ENCODE results near the gene BRD3.
A peak's percentile ranks its signal among the peaks of the same experiment; 100 is the strongest.

The BRD3 gene

GRCh38 chr9:134035041-134036039, 32.5 kb downstream of the BRD3 start:
- no peak for DNase-seq

DNA sequence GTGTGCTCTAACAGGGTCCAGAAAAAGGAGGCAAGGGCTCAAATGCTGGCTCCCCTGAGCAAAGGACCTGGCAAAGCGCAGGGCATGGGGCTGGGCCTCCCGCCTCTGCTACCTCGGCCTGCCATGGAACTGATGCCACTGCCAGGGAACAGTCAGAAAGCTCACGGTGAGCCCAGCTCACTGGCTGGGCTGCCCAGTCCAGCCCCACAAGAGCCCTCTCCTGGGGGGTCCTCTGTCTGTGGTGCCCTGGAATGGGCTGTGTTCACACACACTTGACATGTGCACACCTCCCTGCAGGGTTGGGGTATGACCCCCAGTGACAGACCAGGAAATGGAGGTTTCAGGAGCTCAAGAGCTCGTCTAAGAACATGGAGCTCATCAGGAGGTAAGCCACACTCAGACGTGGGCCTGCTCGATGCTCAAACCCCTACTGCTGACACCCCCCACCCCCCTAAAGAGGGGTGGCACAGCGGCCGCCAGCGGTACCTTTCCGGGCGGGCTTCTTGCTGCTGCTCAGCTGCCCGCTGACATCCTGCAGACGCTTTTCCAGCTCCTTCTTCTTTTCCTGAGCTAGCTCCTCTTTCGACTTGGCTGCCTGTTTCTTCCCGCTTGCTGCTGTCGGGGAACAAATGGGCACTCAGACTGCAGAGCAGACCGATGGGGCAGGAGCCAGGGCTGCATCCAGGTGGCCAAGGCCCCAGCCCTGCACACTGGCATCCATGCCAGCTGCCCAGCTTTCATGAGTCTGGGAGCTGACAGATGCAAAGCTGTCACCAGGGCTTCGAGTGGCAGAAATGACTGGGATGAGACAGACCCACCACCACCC, 33.4 kb downstream of the BRD3 start:
- no peak for DNase-seq

DNA sequence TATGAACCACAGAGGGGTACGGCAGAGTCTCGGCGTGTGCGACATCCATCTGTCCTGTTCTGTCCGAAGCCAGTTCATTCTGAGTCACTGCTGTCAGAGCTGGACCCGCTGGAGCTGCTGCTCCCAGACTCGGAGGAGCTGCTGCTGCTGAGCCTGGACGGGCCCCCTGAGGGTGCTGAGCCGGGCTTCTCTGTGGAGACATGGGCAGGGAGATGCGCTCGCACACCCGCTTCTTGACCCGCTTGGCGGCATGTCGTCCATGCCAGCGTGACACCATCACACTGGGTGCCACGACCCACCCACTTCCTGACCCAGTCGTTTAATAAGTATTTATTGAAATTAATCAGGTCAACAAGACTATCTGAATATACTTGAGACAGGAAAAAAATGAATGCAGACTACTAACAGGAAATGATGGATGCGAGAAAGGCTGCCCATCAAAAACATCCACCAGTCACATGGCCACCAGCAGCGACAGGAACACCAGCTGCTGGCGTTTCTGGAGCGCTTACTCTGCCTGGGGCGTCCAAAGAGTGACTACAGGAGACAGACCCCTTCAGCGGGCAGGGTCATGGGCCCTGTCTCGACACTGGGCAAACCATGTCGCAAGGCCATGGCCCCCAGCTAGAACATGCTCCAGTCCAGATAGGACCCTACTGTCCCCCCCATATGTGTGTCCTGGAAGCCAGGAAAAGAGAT, 34.2 kb downstream of the BRD3 start:
- DNase-seq, result no peak

DNA sequence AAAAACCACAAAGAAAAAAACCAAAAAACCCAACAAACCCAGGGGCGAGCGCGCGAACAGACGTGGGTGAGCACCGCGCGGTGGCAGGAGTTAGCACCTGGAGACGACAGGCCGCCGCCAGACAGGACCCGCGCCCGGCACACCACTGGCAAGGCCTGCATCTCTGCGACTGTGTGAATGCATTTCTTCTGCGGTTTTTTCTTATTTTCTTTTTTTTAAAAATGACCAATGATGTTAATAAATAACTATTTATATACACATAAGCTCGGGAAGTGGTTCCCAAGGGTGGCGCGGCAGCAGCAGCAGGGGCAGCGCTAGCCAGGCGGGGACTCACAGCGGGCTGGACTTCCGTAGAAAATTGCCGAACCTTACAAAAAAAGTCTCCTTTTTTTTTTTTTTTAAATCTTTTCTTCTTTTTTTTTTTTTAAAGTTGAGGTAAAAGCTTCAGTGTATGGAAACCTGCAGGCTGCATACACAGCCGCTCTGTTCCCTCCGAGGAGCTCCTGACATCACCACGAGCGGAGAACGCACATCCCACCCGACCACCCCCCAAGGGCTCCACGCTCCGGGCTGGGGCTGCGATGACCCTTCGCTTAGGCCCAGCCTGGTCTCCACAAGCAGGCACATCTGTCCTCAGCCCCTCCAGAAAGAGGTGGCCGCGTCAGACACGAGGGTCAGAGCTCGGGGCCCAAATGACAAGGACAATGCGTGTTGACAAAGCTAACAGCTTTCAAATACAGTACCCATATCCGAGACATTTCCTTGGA, 35.2 kb downstream of the BRD3 start:
- DNase-seq, result no peak

GRCh38 chr9:134031783-134032182, 36.0 kb downstream of the BRD3 start:
- no peak for DNase-seq

DNA sequence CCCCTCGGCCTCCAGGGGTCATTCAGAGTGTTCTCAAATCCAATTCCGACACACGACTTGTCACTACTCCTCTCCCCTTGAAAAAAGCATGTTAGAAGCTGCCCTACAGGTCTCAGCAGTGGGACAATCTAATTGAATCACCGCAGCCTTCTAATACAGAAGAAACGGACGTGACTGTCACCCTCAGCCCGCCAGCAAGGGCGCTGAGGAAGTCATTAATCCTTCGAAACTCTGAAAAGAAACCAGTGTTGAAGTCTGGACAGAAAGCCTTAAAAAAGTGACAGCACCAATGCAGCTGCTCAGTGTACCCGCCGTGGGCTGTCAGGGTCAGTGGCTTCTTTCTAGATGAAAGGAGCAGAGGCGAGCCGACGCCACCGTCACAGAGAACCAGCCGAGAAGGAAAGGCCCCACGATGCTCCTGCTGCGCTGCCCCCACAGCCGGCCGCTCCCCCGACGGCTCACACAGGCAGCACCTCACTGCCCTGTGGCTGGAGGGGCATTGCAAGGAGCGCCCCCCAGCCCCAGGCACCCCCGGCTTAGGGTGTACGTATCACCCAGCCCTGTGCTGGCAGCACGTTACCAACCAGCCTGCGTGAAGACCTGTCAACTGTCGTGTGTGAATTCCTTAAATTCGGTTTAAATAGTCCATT, 36.9 kb downstream of the BRD3 start:
- DNase-seq, result no peak

- no peak for DNase-seq
Measured at GRCh38 chr9:134029248-134030226, 38.3 kb downstream of the BRD3 start.

- DNase-seq, result no peak
Measured at GRCh38 chr9:134028575-134029247, 39.1 kb downstream of the BRD3 start.

- DNase-seq, result no peak
Measured at GRCh38 chr9:134028076-134028475, 39.8 kb downstream of the BRD3 start.

GRCh38 chr9:134027561-134027960, 40.3 kb downstream of the BRD3 start:
- DNase-seq, result no peak

GRCh38 chr9:134026981-134027380, 40.8 kb downstream of the BRD3 start:
- DNase-seq, result no peak

DNA sequence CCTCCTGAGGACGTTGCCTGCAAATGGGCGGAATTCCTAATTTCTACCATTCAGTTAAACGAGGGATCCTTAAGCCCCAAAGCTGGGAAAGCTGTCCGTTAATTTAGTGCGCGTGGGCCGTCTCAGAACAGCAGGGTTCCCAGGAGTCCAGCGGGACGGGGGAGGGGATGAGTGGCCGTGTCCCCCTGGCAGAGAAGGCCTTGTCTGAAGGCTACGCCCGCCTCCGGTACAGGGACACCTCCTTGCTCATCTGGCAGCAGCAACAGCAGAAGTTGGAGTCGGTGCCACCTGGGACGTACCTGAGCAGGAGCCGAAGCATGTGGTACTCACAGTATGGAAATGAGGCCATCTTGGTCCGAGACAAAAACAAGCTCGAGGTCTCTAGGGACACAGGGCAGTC, 41.2 kb downstream of the BRD3 start:
- DNase-seq, result no peak

DNA sequence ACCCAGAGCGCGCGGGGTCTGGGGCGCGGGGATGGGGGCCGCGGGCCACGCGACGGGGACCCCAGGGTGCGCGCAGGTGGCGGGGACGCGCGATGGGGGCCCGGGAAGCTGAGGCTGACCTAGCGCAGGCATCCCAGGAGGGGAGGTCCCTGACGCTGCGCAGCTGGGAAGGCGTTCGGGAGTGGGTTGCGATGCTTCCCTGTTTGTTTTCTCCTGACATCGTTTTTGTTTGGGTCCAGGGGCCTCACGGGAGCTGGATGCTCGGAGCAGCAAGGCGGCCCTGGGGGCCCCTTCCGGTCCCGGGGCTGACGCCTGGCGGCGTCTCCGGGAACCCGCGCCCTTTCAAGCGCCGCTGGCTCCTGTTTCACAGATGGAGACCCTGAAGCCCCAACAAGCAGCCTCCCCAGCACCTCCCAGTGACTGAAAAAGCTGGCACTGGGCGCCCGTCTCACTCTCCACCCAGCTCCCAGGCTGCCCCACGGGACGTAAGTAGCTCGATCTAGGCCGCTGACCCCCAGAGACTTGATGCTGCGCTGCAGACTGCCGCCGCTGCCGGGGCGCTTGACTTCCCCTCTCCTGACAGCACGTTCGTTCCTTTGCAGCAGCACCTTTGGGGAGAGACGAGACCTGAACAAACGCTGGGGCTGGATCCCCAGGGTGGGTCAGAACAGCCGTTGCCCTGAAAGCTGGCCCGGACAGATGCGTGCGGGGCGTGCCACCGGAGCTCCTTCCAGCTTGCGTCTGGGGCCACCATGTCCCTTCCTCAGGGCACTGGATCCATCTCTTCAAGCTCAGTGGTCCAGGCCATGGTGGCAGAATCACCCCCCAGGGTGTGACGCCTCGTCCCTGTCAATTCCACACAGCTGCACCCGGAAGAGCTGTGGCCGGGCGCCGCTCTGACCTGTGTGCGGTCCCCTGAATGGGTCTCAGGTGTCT, 42.0 kb downstream of the BRD3 start:
- DNase-seq, result peak; percentile 26

DNA sequence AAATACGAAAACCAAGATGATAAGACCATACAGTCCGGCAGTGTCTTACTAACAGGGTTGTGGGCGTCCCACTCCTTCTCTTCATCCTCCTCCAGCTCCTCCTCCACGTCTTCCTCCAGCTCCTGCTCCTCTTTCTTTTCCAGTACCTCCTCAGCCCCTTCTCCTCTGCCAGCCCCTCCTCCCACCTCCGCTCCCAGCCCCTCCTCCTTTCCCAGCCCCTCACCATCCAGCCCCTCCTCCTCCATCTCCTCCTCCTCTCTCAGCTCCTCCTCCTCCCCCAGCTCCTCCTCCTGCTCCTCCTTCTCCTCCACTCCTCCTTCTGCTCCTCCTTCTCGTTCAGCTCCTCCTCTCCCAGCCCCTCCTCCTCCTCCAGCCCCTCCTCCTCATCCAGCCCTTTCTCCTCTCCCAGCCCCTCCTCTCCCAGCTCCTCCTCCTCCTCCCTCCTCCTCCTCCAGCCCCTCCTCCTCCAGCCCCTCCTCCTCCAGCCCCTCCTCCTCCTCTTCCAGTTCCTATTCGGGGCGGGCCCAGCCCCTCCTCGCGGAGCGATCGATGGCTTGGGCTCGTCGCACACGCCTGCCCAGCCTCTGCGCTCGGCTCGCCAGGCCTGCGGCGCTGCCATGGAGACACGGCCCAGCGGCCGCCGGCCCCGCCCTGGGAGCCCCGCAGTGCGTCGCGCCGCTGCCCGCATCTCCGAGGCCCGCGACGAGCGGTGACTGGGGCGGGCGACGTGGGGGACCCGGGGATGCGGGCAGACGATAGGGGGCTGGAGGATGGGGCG, 42.8 kb downstream of the BRD3 start, which contains the start of gene BRD3OS:
TSS of gene BRD3OS (plus strand) at position 654 of the 778 bp plus-strand sequence. CDS start 1,267 bp downstream, outside the sequence.
- DNase-seq, result peak; percentile 98

DNA sequence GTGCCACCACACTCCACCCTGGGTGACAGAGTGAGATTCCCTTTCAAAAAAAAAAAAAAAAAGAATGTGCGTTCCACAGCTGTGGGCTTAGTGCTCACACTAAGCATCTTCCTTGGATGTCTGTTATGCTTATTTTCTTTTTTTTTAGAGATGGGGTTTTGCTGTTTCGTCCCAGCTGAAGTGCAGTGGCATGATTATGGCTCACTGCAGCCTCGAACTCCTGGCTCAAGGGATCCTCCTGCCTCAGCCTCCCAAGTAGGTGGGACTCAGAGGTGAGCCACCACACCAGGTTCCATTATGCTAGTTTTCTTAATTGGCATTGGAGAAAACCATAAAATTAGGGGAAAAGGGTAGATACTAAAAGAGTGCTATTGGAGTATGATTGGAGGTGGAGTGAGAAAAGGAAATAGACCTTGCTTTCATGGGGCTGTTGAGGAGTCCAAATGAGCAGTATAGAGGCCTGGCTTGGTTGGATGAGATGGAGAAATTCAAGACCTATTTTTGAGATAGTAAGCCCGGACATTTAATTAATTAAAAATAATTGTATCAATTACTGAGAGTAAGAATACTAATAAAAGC, 43.5 kb downstream of the BRD3 start:
- no peak for DNase-seq

- no peak for DNase-seq
Measured at GRCh38 chr9:134014946-134015345, 52.9 kb downstream of the BRD3 start.

DNA sequence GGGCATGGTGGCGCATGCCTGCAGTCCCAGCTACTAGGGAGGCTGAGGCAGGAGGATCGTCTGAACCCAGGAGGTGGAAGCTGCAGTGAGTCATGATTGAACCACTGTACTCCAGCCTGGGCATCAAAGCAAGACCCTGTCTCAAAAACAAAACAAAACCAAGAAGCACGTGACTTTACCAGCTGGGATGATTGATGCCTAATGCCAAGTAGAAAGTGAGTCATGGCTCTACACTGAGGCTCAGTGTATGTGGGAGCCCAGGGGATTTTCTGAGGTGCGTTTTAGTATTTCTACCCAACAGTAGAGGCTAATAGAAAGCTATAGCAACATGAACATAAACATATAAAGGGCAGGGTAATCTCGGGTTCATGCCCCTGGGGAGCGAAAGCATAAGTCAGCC, 56.4 kb downstream of the BRD3 start:
- DNase-seq, result no peak

All from HCEC 1CT (cell line).